Liver (tissue), 9 donors: ENCODE data around the gene NOG. TPM values are rescaled to one million over a fixed set of nuclear protein-coding genes. Genes with fewer than 3 reads are reported as not detected.

ENCODE experiments used
- DNase-seq: peaks from one replicate; pipeline ENCODE4 v3.0.0-alpha.2; 2017; ENCODE audit warnings: low spot score
- H3K27ac ChIP-seq, 2 donors: one replicate each; pipeline ENCODE4 v1.7.0; 2013; ENCODE audit warnings: inconsistent platforms in 2 of 2, low read length in 2 of 2, control low read depth in 1 of 2, low read depth in 1 of 2, mild to moderate bottlenecking in 1 of 2
- H3K27me3 ChIP-seq, 4 donors: one replicate each; pipeline versions ENCODE4 v1.6.1 to v1.7.0; 2013; ENCODE audit warnings: low read length in 3 of 4, inconsistent platforms in 1 of 4, mild to moderate bottlenecking in 1 of 4, moderate library complexity in 1 of 4; ENCODE audit not compliant: control insufficient read depth in 4 of 4, insufficient read depth in 4 of 4
- H3K36me3 ChIP-seq, 4 donors: one replicate each; pipeline versions ENCODE4 v1.6.1 to v1.7.0; 2013; ENCODE audit warnings: low read length in 3 of 4, mild to moderate bottlenecking in 3 of 4, low read depth in 1 of 4, moderate library complexity in 1 of 4; ENCODE audit not compliant: control insufficient read depth in 4 of 4, insufficient read depth in 3 of 4
- H3K4me1 ChIP-seq, 4 donors: one replicate each; pipeline versions ENCODE4 v1.6.1 to v1.7.0; 2013; ENCODE audit warnings: low read length in 3 of 4, mild to moderate bottlenecking in 3 of 4, moderate library complexity in 1 of 4; ENCODE audit not compliant: control insufficient read depth in 4 of 4, insufficient read depth in 4 of 4
- H3K4me3 ChIP-seq, 3 donors: one replicate each; pipeline versions ENCODE4 v1.6.1 to v1.7.0; 2013; ENCODE audit warnings: low read length in 3 of 3, control low read depth in 1 of 3, low read depth in 1 of 3, mild to moderate bottlenecking in 1 of 3
- H3K9ac ChIP-seq, 2 donors: one replicate each; pipeline ENCODE4 v1.7.0; 2013; ENCODE audit warnings: low read length in 2 of 2, mild to moderate bottlenecking in 2 of 2, moderate library complexity in 2 of 2, control low read depth in 1 of 2, low read depth in 1 of 2
- H3K9me3 ChIP-seq, 4 donors: one replicate each; pipeline versions ENCODE4 v1.6.1 to v1.7.0; 2013; ENCODE audit warnings: low read length in 3 of 4; ENCODE audit not compliant: control insufficient read depth in 4 of 4
- CTCF ChIP-seq: fragments of 150-350 bp; IDR thresholded peaks from 2 replicates; pipeline ENCODE4 v1.5.1; 2017; ENCODE audit warnings: improper control_type of control experiment, low read depth, low read length; ENCODE audit not compliant: missing input control
- EGR1 ChIP-seq, 2 donors: IDR thresholded peaks; 2 replicates each; pipeline ENCODE4 v1.6.1; 2016 to 2018; ENCODE audit warnings: antibody characterized with exemption in 2 of 2, low read depth in 2 of 2
- FOXA1 ChIP-seq: IDR thresholded peaks from 2 replicates; pipeline ENCODE4 v1.6.1; 2016; ENCODE audit warnings: antibody characterized with exemption
- FOXA2 ChIP-seq: IDR thresholded peaks from 2 replicates; pipeline ENCODE4 v1.6.1; 2016; ENCODE audit warnings: antibody characterized with exemption
- HNF4A ChIP-seq, 2 donors: conservative IDR thresholded peaks; 2 replicates each; pipeline ENCODE4 v1.6.1; 2016; ENCODE audit warnings: antibody characterized with exemption in 2 of 2, mild to moderate bottlenecking in 2 of 2
- HNF4G ChIP-seq: IDR thresholded peaks from 2 replicates; pipeline ENCODE4 v1.6.1; 2016; ENCODE audit warnings: antibody characterized with exemption
- JUND ChIP-seq, 2 donors: IDR thresholded peaks; 2 replicates each; pipeline ENCODE4 v1.6.1; 2016; ENCODE audit warnings: antibody characterized with exemption in 2 of 2
- NR2F2 ChIP-seq: IDR thresholded peaks from 2 replicates; pipeline ENCODE4 v1.6.1; 2016; ENCODE audit warnings: antibody characterized with exemption
- RAD21 ChIP-seq, 2 donors: IDR thresholded peaks; 2 replicates each; pipeline ENCODE4 v1.6.1; 2016; ENCODE audit warnings: antibody characterized with exemption in 2 of 2, mild to moderate bottlenecking in 2 of 2
- REST ChIP-seq: IDR thresholded peaks from 2 replicates; pipeline ENCODE4 v1.6.1; 2016; ENCODE audit warnings: antibody characterized with exemption, mild to moderate bottlenecking
- RXRA ChIP-seq, 2 donors: IDR thresholded peaks; 2 replicates each; pipeline ENCODE4 v1.6.1; 2017 to 2018; ENCODE audit warnings: antibody characterized with exemption in 2 of 2, mild to moderate bottlenecking in 1 of 2
- SP1 ChIP-seq: IDR thresholded peaks from 2 replicates; pipeline ENCODE4 v1.6.1; 2018; ENCODE audit warnings: antibody characterized with exemption, mild to moderate bottlenecking
- TAF1 ChIP-seq: conservative IDR thresholded peaks from 2 replicates; pipeline ENCODE4 v1.6.1; 2016; ENCODE audit warnings: antibody characterized with exemption, mild to moderate bottlenecking
- WGBS: extraction: QIAGEN DNeasy Blood & Tissue Kit; methylation state at CpG from one replicate; pipeline ENCODE4 v1.1.7; 2013; 5-methylcytosine and 5-hydroxymethylcytosine counted together
- polyA plus RNA-seq, 2 donors: library from polyadenylated mRNA; stranded (reverse) in 1 of 2; unstranded in 1 of 2; fragments of 200-250 nt in 1 of 2; fragments of >200 nt in 1 of 2; fragmentation: Nextera tagmentation in 1 of 2; extraction: Ambion mirVana in 1 of 2; gene quantifications; one replicate each; pipeline versions ENCODE4 v1.2.1 to v1.2.3, GENCODE V29; 2013 to 2015
- total RNA-seq, 2 donors: library from RNA; depleted of rRNA; stranded (reverse); fragments of >200 nt; gene quantifications; one replicate each; pipeline ENCODE4 v1.2.3, GENCODE V29; 2014
- donor health status: healthy.
- donor health status: healthy.
- donor health status: healthy.
- donor health status: healthy.
- donor health status: healthy.

The NOG gene
- total and polyA plus RNA-seq, 4 donors: 0.37 TPM; not detected in 3

GRCh38 chr17:56635641-56636040 lies 42.1 kb downstream of the NOG start:
- Histone ChIP-seq H3K4me3 (no peak overlapping the region), H3K27ac (no peak overlapping the region), H3K9me3 (no peaks in the 10 kb centered on the region), H3K4me1 (no peaks in the 10 kb centered on the region), H3K36me3 (no peaks in the 10 kb centered on the region), H3K27me3 (peaks cover 0 to 13% (median 0%) of the 10 kb centered on the region in 4 donors), H3K9ac (no peak overlapping the region)
- TF ChIP-seq RXRA (IDR thresholded peaks at IDR 0.05): no peak
- no peak for TF ChIP-seq NR2F2
- no peak for TF ChIP-seq HNF4A (conservative IDR thresholded peaks at IDR 0.05)
- TF ChIP-seq SP1: no peak
- TF ChIP-seq TAF1: no peak
- TF ChIP-seq HNF4G: no peak
- TF ChIP-seq CTCF: no peak
- TF ChIP-seq REST: no peak
- DNase-seq: no peak
- 60% methylated on average over 1 of the region's 1 CpG for WGBS

GRCh38 chr17:56636265-56636664 lies 42.8 kb downstream of the NOG start:
- no peaks in the 10 kb centered on the region for H3K9me3 ChIP-seq
- TF ChIP-seq HNF4G (no peak), FOXA1 (no peak), FOXA2 (no peak), NR2F2 (no peak), CTCF (no peak), RXRA (IDR thresholded peaks at IDR 0.05) (no peak), HNF4A (conservative IDR thresholded peaks at IDR 0.05) (no peak), EGR1 (IDR thresholded peaks at IDR 0.05; ENCODE audit: low read depth in 2 of 2) (no peak), RAD21 (IDR thresholded peaks at IDR 0.05) (no peak), JUND (IDR thresholded peaks at IDR 0.05) (no peak)
- H3K27ac ChIP-seq: no peak overlapping the region
- H3K4me1 ChIP-seq: no peaks in the 10 kb centered on the region
- no peak overlapping the region for H3K9ac ChIP-seq
- H3K27me3 ChIP-seq: peaks cover 0 to 13% (median 0%) of the 10 kb centered on the region in 4 donors
- no peak for DNase-seq
- WGBS: 60% methylated on average over 3 of the region's 3 CpGs
- no peak overlapping the region for H3K4me3 ChIP-seq
- no peaks in the 10 kb centered on the region for H3K36me3 ChIP-seq
